GM13977 (cell line): ENCODE results near the gene OR2F2.

Experiments used
- DNase-seq: peaks from one replicate; pipeline ENCODE4 v3.0.0; 2012; ENCODE audit warnings: low spot score
- in situ Hi-C: fragments of 300-500 bp; cut with MboI; formaldehyde crosslinking; loops from one replicate; pipeline ENCODE4 v1.12.0; 2022; ENCODE audit warnings: low sequenced_read_pairs, low pct_unique_long_range_greater_than_20kb, mixed read lengths, inconsistent platforms; ENCODE audit not compliant: unreplicated experiment
- TF ChIP-seq, protein P1 (sequence below): IDR thresholded peaks from 2 replicates; pipeline ENCODE4 v1.5.1; 2012; ENCODE audit warnings: mild to moderate bottlenecking, control low read depth; ENCODE audit not compliant: insufficient read depth; ENCODE audit errors: extremely low read depth, missing control alignments

Gene OR2F2

GRCh38 chr7:143934526-143935325 lies at the start of gene OR2F2:
Gene OR2F2 (plus strand): TSS chr7:143935233. CDS start chr7:143935233, 0 bp downstream.
- TF ChIP-seq, protein P1, sequence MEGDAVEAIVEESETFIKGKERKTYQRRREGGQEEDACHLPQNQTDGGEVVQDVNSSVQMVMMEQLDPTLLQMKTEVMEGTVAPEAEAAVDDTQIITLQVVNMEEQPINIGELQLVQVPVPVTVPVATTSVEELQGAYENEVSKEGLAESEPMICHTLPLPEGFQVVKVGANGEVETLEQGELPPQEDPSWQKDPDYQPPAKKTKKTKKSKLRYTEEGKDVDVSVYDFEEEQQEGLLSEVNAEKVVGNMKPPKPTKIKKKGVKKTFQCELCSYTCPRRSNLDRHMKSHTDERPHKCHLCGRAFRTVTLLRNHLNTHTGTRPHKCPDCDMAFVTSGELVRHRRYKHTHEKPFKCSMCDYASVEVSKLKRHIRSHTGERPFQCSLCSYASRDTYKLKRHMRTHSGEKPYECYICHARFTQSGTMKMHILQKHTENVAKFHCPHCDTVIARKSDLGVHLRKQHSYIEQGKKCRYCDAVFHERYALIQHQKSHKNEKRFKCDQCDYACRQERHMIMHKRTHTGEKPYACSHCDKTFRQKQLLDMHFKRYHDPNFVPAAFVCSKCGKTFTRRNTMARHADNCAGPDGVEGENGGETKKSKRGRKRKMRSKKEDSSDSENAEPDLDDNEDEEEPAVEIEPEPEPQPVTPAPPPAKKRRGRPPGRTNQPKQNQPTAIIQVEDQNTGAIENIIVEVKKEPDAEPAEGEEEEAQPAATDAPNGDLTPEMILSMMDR: no peak
- in situ Hi-C loops: no loop called here
- no peak for DNase-seq

GRCh38 chr7:143885951-143886350 lies 49.1 kb upstream of the OR2F2 start:
- DNase-seq: no peak
- TF ChIP-seq, protein P1: no peak
- in situ Hi-C loops: no loop called here

DNA sequence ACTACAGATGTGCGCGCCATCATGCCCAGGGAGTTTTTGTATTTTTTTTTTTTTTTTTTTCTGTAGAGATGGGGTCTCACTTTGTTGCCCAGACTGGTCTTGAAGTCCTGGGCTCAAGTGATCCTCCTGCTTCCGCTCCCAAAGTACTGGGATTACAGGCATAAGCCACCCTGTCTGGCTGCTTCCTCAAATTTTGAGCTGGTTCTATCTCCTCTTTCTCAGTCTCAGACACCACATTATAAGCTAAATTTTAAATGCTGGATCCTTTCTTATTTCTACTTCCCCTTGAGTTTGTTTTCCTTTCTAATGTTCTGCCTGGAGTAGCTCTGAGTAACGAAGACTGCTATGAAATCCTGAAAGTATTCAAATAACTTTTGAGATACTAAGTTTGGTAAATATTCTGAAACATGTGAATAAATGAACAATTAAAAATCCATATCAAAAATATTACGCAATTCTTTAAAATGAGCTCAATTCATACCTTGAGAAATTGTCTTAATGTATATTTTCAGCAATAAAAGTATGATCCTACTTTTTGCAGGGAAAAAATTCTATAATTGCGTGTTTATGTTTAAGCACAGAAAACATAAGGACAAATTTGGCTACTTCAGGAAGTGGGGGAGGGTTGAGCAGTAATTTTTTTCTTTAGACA lies 48.1 kb upstream of the OR2F2 start:
- no peak for DNase-seq
- in situ Hi-C loops: no loop called here
- TF ChIP-seq, protein P1: no peak

- in situ Hi-C loops: no loop called here
- TF ChIP-seq, protein P1: no peak
- DNase-seq: no peak
Measured at GRCh38 chr7:143889068-143889467, 46.0 kb upstream of the OR2F2 start.

DNA sequence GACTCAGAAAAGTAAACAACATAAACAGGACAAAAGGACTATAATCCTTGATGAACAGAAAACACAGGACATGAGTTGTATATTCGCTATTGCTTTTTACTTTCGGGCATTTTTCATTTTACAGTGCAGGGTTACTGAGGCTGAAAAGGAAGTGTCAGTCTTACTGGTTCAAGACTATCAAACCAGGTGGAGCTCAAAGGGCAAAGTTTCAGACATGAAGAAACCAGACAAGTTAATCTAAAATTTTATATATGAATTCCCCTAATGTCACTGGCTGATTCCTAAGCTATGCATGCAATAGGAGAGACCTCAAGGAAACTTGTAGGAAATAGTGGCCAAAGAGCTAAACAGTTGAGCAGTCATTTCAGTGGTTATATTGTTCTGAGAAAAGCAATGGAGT lies 44.5 kb upstream of the OR2F2 start:
- in situ Hi-C loops: no loop called here
- TF ChIP-seq, protein P1: no peak
- DNase-seq: no peak

DNA sequence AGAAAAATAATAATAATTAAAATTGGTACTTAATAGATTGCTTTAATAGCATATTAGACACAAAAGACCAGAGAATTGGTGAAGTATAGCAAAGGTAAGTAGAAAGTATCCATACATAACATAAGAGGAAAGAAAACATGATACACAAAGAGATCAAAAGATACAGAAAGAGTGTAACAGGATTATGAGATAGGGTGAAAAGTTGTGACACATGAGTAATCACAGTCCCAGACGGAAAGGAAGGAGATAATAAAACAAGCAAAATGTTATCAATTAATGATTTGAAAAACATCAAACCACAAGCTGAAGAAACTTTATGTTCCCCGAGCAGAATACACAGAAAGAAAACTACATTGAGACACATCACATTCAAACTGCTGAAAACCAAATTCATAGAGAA lies 43.6 kb upstream of the OR2F2 start:
- TF ChIP-seq, protein P1: no peak
- DNase-seq: no peak
- in situ Hi-C loops: no loop called here
